DOHH2 (cell line): ENCODE results near the gene ACTRT2.

ENCODE experiments used
- H3F3A ChIP-seq: fragments of 200-600 bp; sonication (generic), shearing (Covaris generic); 2 replicates; pipeline ENCODE4 v1.6.0; 2016; ENCODE audit warnings: antibody characterized with exemption, mild to moderate bottlenecking; ENCODE audit not compliant: control insufficient read depth, insufficient read depth
- H3K27ac ChIP-seq: fragments of 200-600 bp; sonication (generic); 2 replicates; pipeline ENCODE4 v1.5.1; 2014; ENCODE audit warnings: low read depth, mild to moderate bottlenecking, low read length, moderate library complexity
- H3K27me3 ChIP-seq: fragments of 200-600 bp; sonication (generic); 2 replicates; pipeline ENCODE4 v1.6.1; 2014; ENCODE audit warnings: mild to moderate bottlenecking, low read length, mixed read lengths; ENCODE audit not compliant: control insufficient read depth
- H3K36me3 ChIP-seq: fragments of 200-600 bp; sonication (generic); 2 replicates; pipeline ENCODE4 v1.6.1; 2014; ENCODE audit warnings: mild to moderate bottlenecking, low read length, moderate library complexity, mixed read lengths; ENCODE audit not compliant: control insufficient read depth
- H3K4me1 ChIP-seq: fragments of 200-600 bp; sonication (generic); 2 replicates; pipeline ENCODE4 v1.6.1; 2014; ENCODE audit warnings: mild to moderate bottlenecking, low read length, mixed read lengths; ENCODE audit not compliant: control insufficient read depth
- H3K4me2 ChIP-seq: fragments of 200-600 bp; sonication (generic); 2 replicates; pipeline ENCODE4 v1.6.0; 2014; ENCODE audit warnings: mild to moderate bottlenecking, low read length, moderate library complexity
- H3K4me3 ChIP-seq: fragments of 200-600 bp; sonication (generic); 2 replicates; pipeline ENCODE4 v1.5.1; 2014; ENCODE audit warnings: mild to moderate bottlenecking, low read length, mixed read lengths
- H3K79me2 ChIP-seq: fragments of 200-600 bp; sonication (generic); 2 replicates; pipeline ENCODE4 v1.6.1; 2014; ENCODE audit warnings: mild to moderate bottlenecking, low read length, mixed read lengths; ENCODE audit not compliant: control insufficient read depth
- H3K9me2 ChIP-seq: fragments of 200-600 bp; sonication (generic); replicated peaks from 2 replicates; pipeline ENCODE4 v1.6.1; 2014; ENCODE audit warnings: mild to moderate bottlenecking, low read length, mixed read lengths; ENCODE audit not compliant: control insufficient read depth
- H3K9me3 ChIP-seq: fragments of 200-600 bp; sonication (generic); 2 replicates; pipeline ENCODE4 v1.6.1; 2014; ENCODE audit warnings: antibody characterized with exemption, low read length, mixed read lengths; ENCODE audit not compliant: control insufficient read depth, insufficient read depth
- H4K20me1 ChIP-seq: fragments of 200-600 bp; sonication (generic); 2 replicates; pipeline ENCODE4 v1.6.0; 2014; ENCODE audit warnings: low read depth, mild to moderate bottlenecking, antibody characterized with exemption, low read length, moderate library complexity; ENCODE audit not compliant: control insufficient read depth, insufficient read depth
- CTCF ChIP-seq: fragments of 200-600 bp; sonication (generic); IDR thresholded peaks from one replicate; pipeline ENCODE4 v1.5.1; 2014; ENCODE audit warnings: antibody characterized with exemption, mild to moderate bottlenecking, low read depth, low read length; ENCODE audit not compliant: poor library complexity, severe bottlenecking
- EZH2phosphoT487 ChIP-seq: fragments of 200-600 bp; sonication (generic); IDR thresholded peaks from 2 replicates; pipeline ENCODE4 v1.6.1; 2017; ENCODE audit warnings: borderline replicate concordance, mild to moderate bottlenecking, antibody characterized with exemption, low read length, moderate library complexity, mixed read lengths

Gene ACTRT2

GRCh38 chr1:3003941-3004270 lies 17.4 kb upstream of the ACTRT2 start:
- no peaks in the 10 kb centered on the region for H3K4me1 ChIP-seq
- no peaks in the 10 kb centered on the region for H3K27me3 ChIP-seq
- no peaks in the 10 kb centered on the region for H3K9me2 ChIP-seq
- H3K27ac ChIP-seq = no peak overlapping the region
- no peak for TF ChIP-seq CTCF
- no peak for TF ChIP-seq EZH2phosphoT487
- H3K4me3 ChIP-seq = no peak overlapping the region
- H3K4me2 ChIP-seq = no peak overlapping the region
- H3K79me2 ChIP-seq = no peaks in the 10 kb centered on the region
- H3K36me3 ChIP-seq = no peaks in the 10 kb centered on the region
- H3K9me3 ChIP-seq = peaks cover 24% of the 10 kb centered on the region; the same call in 1 of the 2 replicates
- no peaks in the 10 kb centered on the region for H3F3A ChIP-seq
- H4K20me1 ChIP-seq = no peaks in the 10 kb centered on the region

- Histone ChIP-seq H3K4me3 (no peak overlapping the region), H3K9me2 (no peaks in the 10 kb centered on the region), H3F3A (no peaks in the 10 kb centered on the region), H4K20me1 (no peaks in the 10 kb centered on the region), H3K27me3 (no peaks in the 10 kb centered on the region), H3K4me2 (no peak overlapping the region), H3K4me1 (no peaks in the 10 kb centered on the region), H3K9me3 (peaks cover 26% of the 10 kb centered on the region; the same call in 1 of the 2 replicates), H3K27ac (no peak overlapping the region), H3K79me2 (no peaks in the 10 kb centered on the region), H3K36me3 (no peaks in the 10 kb centered on the region)
- TF ChIP-seq CTCF (no peak), EZH2phosphoT487 (no peak)
Measured at GRCh38 chr1:3004285-3005205, 16.7 kb upstream of the ACTRT2 start.

- no peaks in the 10 kb centered on the region for H3K36me3 ChIP-seq
- no peaks in the 10 kb centered on the region for H3K79me2 ChIP-seq
- H3K27ac ChIP-seq = no peak overlapping the region
- peaks cover 26% of the 10 kb centered on the region; the same call in 1 of the 2 replicates for H3K9me3 ChIP-seq
- no peaks in the 10 kb centered on the region for H3K27me3 ChIP-seq
- TF ChIP-seq CTCF (no peak), EZH2phosphoT487 (no peak)
- no peaks in the 10 kb centered on the region for H4K20me1 ChIP-seq
- no peaks in the 10 kb centered on the region for H3K9me2 ChIP-seq
- no peaks in the 10 kb centered on the region for H3F3A ChIP-seq
- H3K4me3 ChIP-seq = no peak overlapping the region
- no peak overlapping the region for H3K4me2 ChIP-seq
- H3K4me1 ChIP-seq = no peaks in the 10 kb centered on the region
Measured at GRCh38 chr1:3005771-3006170, 15.5 kb upstream of the ACTRT2 start.
